Large intestine (tissue), 3 donors: Measurements from ENCODE around the gene GFRA4. TPM values are rescaled to one million over a fixed set of nuclear protein-coding genes. Genes with fewer than 3 reads are reported as not detected.

Experiments used
- DNase-seq, 2 donors: peaks; one replicate each; pipeline versions ENCODE4 v3.0.0 to v3.0.0-alpha.2; 2013
- H3K27ac ChIP-seq: one replicate; pipeline ENCODE4 v1.5.1; 2013; ENCODE audit warnings: low read length
- H3K27me3 ChIP-seq: 2 replicates; pipeline ENCODE4 v1.6.1; 2013; ENCODE audit warnings: low read length; ENCODE audit not compliant: control insufficient read depth, insufficient read depth
- H3K36me3 ChIP-seq: 2 replicates; pipeline ENCODE4 v1.6.1; 2013; ENCODE audit warnings: low read length; ENCODE audit not compliant: control insufficient read depth, insufficient read depth
- H3K4me1 ChIP-seq: one replicate; pipeline ENCODE4 v1.6.1; 2013; ENCODE audit warnings: low read length; ENCODE audit not compliant: control insufficient read depth, insufficient read depth
- H3K4me3 ChIP-seq: one replicate; pipeline ENCODE4 v1.5.1; 2013; ENCODE audit warnings: low read length
- H3K9me3 ChIP-seq: one replicate; pipeline ENCODE4 v1.6.1; 2013; ENCODE audit warnings: mild to moderate bottlenecking, low read depth, low read length, moderate library complexity; ENCODE audit not compliant: control insufficient read depth
- WGBS: methylation state at CpG from one replicate; pipeline ENCODE4 v1.1.5; 2013; ENCODE audit warnings: low lambda C conversion rate; ENCODE audit not compliant: insufficient coverage; 5-methylcytosine and 5-hydroxymethylcytosine counted together
- polyA plus RNA-seq: library from polyadenylated mRNA; unstranded; fragments of 120-200 nt; gene quantifications from one replicate; pipeline ENCODE4 v1.2.1, GENCODE V29; 2013

Gene GFRA4
- polyA plus RNA-seq, 1 donor: not detected

DNA sequence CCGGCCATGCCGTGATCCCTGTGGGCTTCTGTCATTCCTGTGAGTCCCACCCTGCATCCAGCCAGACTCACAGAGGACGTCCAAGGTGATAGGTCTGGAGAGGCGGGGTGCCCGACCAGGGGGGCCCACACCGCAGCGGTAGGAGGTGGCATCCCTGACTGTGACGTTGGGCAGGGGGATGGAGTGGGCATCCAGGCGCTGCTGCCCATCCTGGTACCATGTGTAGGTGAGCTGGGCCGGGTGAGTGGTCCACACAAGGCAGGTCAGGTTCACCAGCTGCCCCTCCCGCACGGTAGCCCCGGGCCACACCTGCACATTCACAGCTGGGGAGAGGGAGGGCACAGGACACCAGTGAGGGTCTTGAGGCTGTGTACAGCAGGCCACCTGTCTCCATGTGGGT lies 30.2 kb upstream of the GFRA4 start:
- no peaks in the 10 kb centered on the region for H3K27me3 ChIP-seq
- no peaks in the 10 kb centered on the region for H3K4me1 ChIP-seq
- no peaks in the 10 kb centered on the region for H3K36me3 ChIP-seq
- no peak for DNase-seq
- H3K9me3 ChIP-seq: no peaks in the 10 kb centered on the region
- no peak overlapping the region for H3K4me3 ChIP-seq
- no CpG with 5 or more reads among the region's 13 CpGs for WGBS
- no peak overlapping the region for H3K27ac ChIP-seq

DNA sequence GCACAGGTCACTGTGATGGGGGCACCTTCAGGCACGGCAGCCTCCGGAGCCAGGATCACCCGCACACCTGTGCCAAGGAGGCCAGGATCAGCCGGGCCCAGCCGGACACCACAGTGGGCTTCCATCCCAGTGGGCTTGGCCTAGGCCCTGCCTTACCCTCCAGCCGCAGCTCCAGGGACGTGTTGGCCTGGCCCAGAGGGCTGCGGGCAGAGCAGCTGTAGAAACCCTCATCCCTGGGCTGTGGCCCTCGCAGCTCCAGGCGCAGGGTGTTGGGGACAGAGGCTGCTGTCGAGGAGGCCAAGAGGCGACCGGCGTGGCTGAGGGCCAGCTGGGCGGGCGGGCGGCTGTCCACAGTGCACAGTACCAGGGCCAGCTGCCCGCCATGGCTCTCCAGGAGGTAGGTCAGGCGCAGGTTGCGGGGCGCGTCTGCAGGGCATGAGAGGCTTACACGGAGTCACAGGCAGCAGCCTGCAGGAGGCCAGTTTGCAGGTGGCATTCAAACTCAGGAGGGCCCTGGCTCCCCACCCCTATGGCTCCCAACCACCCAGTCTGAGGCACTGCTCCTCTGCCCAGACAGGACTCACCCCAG lies 29.6 kb upstream of the GFRA4 start:
- no peaks in the 10 kb centered on the region for H3K27me3 ChIP-seq
- no peak overlapping the region for H3K27ac ChIP-seq
- no peaks in the 10 kb centered on the region for H3K36me3 ChIP-seq
- no peak for DNase-seq
- H3K4me1 ChIP-seq: no peaks in the 10 kb centered on the region
- no CpG with 5 or more reads among the region's 23 CpGs for WGBS
- H3K4me3 ChIP-seq: no peak overlapping the region
- H3K9me3 ChIP-seq: no peaks in the 10 kb centered on the region

DNA sequence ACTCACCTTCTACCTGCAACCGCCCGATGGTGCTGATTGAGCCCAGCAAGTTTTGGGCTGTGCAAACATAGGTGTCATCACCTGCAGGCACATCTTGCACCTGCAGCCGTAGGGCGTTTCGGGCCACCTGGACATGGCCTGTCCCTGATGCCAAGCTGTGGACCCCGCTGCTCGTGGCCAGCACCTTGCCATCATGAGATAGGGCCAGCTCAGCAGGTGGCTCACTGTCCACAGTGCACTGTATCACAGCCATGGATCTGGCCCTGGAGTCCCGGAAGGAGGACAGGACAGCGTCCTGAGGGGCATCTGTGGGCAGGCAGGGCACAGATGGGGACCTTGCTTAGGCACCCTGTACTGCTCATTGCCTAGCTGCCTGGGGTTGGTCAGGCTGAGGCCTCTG lies 28.7 kb upstream of the GFRA4 start:
- Histone ChIP-seq H3K36me3 (no peaks in the 10 kb centered on the region), H3K9me3 (no peaks in the 10 kb centered on the region), H3K4me3 (no peak overlapping the region), H3K4me1 (peaks cover 6% of the 10 kb centered on the region), H3K27ac (no peak overlapping the region), H3K27me3 (peaks cover 2% of the 10 kb centered on the region)
- no peak for DNase-seq
- WGBS: no CpG with 5 or more reads among the region's 9 CpGs

DNA sequence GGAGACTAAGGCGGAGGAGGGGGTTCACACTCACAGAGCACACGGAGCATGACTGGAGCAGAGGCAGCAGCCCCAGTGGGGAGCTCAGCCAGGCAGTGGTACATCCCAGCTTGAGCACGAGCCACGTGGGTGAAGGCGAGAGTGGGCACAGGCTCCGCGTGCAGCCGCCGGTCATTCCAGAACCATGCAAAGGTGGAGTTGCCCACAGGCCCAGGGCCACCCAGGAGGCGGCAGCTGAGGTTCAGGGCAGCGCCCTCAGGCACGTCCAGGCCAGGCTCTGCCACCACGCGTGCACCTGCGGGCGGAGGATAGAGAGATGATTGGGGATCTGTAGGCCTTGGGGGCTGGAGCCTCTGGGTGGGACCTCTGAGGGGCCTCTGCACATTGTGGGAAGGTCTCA lies 28.1 kb upstream of the GFRA4 start:
- H3K27ac ChIP-seq: no peak overlapping the region
- H3K4me1 ChIP-seq: peaks cover 6% of the 10 kb centered on the region
- WGBS: no CpG with 5 or more reads among the region's 16 CpGs
- H3K36me3 ChIP-seq: no peaks in the 10 kb centered on the region
- no peak overlapping the region for H3K4me3 ChIP-seq
- H3K27me3 ChIP-seq: peaks cover 7% of the 10 kb centered on the region
- H3K9me3 ChIP-seq: no peaks in the 10 kb centered on the region
- DNase-seq: no peak

DNA sequence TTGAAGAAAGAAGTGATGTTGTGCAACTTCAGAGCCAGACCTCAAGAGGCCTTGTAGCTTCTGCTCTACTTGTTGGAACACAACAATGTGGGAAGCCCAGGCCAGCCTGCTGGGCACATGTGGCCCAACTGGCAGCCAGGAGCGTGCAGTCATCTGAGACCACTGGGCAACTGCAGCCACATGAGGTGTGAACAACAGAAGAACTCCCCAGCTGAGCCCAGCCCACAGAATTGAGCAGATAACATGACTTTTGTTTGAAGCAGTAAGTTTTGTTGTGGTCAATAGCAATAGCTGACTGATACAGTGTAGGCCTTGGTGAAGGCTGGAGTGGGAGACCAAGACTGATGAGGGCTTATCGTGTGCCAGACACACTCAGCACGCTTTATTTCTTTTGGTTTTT lies 27.2 kb upstream of the GFRA4 start:
- WGBS: no CpG with 5 or more reads among the region's 3 CpGs
- no peak overlapping the region for H3K4me3 ChIP-seq
- no peak for DNase-seq
- H3K36me3 ChIP-seq: no peaks in the 10 kb centered on the region
- peaks cover 9% of the 10 kb centered on the region for H3K27me3 ChIP-seq
- H3K4me1 ChIP-seq: peaks cover 6% of the 10 kb centered on the region
- H3K9me3 ChIP-seq: no peaks in the 10 kb centered on the region
- no peak overlapping the region for H3K27ac ChIP-seq

DNA sequence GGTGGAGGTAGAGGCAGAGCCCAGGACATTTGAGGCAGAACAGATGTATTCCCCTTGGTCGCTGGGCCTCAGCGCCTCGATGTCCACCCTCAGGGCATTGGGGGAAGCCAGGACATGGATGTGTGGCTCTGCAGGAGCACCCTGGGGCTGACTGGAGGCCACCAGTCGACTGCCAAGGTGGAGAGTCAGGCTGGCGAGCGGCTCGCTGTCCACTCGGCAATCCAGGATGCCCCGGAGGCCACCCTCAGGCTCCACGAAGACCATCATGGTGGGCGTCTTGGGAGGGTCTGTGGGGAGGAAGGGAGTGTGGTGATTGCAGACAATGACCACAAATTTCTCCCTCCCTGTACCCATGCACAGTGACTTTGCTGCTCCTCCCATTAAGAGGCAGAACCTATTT lies 26.8 kb upstream of the GFRA4 start:
- Histone ChIP-seq H3K27me3 (peaks cover 11% of the 10 kb centered on the region), H3K9me3 (no peaks in the 10 kb centered on the region), H3K36me3 (no peaks in the 10 kb centered on the region), H3K4me1 (peaks cover 6% of the 10 kb centered on the region), H3K27ac (no peak overlapping the region), H3K4me3 (no peak overlapping the region)
- no peak for DNase-seq
- no CpG with 5 or more reads among the region's 11 CpGs for WGBS

DNA sequence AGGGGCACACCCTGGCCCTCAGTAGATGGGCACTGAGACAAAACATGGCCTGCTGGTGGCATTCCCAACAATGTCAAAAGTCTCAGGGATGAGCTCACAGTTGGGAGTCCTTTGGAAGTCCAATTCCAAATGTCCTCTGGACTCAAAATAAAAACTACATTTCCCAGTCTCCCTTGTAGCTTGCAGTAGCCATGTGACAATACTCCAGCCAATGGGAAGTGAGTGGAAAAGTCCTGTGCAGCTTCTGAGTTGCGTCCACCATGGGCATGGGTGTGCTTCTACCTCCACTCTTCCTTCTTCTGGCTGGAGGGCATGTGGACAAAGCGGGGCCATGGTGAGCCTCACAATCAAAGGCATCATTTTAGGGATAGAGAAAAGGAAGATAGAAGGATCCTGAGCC lies 24.5 kb upstream of the GFRA4 start:
- peaks cover 25% of the 10 kb centered on the region for H3K27me3 ChIP-seq
- DNase-seq: no peak
- no CpG with 5 or more reads among the region's 2 CpGs for WGBS
- H3K36me3 ChIP-seq: no peaks in the 10 kb centered on the region
- no peaks in the 10 kb centered on the region for H3K9me3 ChIP-seq
- H3K4me1 ChIP-seq: peaks cover 6% of the 10 kb centered on the region
- no peak overlapping the region for H3K27ac ChIP-seq
- no peak overlapping the region for H3K4me3 ChIP-seq

DNA sequence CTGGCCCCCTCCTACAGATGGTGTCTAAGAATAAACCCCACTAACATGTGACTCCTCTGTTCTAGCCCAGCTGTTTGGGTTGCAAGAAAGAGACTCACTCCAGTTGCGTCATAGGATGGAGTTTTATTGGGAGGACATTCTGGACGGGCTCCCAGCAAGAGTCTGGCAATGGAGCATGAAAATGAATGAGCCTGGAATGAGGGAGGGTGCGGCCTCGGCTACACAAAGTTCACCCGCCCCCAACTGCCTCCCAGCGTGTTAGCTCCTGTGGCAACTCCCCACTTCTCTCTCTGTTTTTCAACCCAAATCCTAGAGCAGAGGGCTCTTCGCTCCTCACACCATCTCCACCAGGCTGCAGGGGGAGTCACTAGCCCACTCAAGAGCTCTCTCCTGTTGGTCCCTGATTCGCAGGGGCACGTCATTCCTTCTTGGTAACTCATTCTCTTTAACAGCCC lies 23.7 kb upstream of the GFRA4 start:
- Histone ChIP-seq H3K4me3 (no peak overlapping the region), H3K27ac (peak overlapping the region; percentile 39), H3K9me3 (no peaks in the 10 kb centered on the region), H3K36me3 (no peaks in the 10 kb centered on the region), H3K27me3 (peaks cover 31% of the 10 kb centered on the region), H3K4me1 (peaks cover 6% of the 10 kb centered on the region)
- no CpG with 5 or more reads among the region's 9 CpGs for WGBS
- DNase-seq: peak; percentile 60 to 70

DNA sequence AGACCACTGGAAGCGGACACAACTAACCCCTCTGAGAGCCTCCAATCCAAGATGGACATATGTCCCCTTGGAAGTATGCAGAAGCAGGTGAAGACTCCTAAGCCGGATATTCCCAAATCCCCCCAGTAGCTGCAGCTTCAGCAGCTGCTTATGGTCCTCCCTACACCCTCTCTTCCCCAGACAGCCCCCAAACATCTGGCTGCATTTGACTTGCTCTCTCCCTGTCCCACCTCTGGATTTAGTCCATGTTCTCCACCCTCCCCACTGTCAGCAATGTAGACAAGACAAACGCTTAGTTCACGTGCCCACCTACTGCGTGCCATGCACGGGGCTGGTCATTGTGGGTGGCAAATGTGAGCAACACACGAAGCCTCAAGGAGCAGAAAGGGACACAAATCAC lies 23.2 kb upstream of the GFRA4 start:
- Histone ChIP-seq H3K27ac (no peak overlapping the region), H3K27me3 (peaks cover 35% of the 10 kb centered on the region), H3K4me1 (peaks cover 6% of the 10 kb centered on the region), H3K36me3 (no peaks in the 10 kb centered on the region), H3K4me3 (no peak overlapping the region), H3K9me3 (peaks cover 3% of the 10 kb centered on the region)
- DNase-seq: no peak
- WGBS: no CpG with 5 or more reads among the region's 7 CpGs

DNA sequence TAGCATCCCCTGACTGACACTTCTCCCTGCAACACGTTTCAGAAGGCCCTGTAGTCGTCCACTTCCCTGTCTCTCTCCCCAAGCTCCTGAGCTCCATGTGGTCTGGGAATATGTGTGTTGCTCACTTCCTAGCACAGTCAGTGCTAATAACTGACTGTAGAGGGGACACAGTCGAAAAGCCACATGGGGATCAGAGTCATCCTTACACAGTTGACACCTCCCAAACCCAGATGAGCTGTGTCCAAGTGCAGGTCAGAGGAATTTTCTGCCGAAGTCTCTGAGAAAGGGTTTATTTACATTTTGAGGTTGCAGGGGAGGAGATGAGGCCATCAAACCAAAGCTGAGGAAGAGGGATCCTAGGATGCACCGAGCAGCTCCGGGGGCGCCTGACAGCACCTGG lies 22.1 kb upstream of the GFRA4 start:
- peaks cover 46% of the 10 kb centered on the region for H3K27me3 ChIP-seq
- no peak for DNase-seq
- no peaks in the 10 kb centered on the region for H3K36me3 ChIP-seq
- no CpG with 5 or more reads among the region's 7 CpGs for WGBS
- peaks cover 6% of the 10 kb centered on the region for H3K4me1 ChIP-seq
- peaks cover 3% of the 10 kb centered on the region for H3K9me3 ChIP-seq
- H3K27ac ChIP-seq: no peak overlapping the region
- H3K4me3 ChIP-seq: no peak overlapping the region
